Raji (cell line): ENCODE measurements around the gene SQSTM1.

Source experiments
- POLR2A ChIP-seq: IDR thresholded peaks from 2 replicates; pipeline ENCODE4 v1.6.1; 2011; ENCODE audit warnings: low read depth, low read length, control low read depth; ENCODE audit not compliant: insufficient read depth

Gene SQSTM1

GRCh38 chr5:179791881-179792611, 28.7 kb upstream of the SQSTM1 start:
- no peak for TF ChIP-seq POLR2A

- no peak for TF ChIP-seq POLR2A
These were observed 27.9 kb upstream of the SQSTM1 start for GRCh38 chr5:179792612-179793467.

GRCh38 chr5:179793468-179794139, 27.1 kb upstream of the SQSTM1 start, which contains the start of gene LTC4S:
TSS of gene LTC4S (plus strand) at chr5:179793986. CDS start at chr5:179794081, 95 bp downstream.
- TF ChIP-seq POLR2A, result no peak

- TF ChIP-seq POLR2A, result no peak
These were observed 26.5 kb upstream of the SQSTM1 start for GRCh38 chr5:179794171-179794570.

- no peak for TF ChIP-seq POLR2A
These were observed 26.1 kb upstream of the SQSTM1 start for GRCh38 chr5:179794575-179794974.

GRCh38 chr5:179795049-179795862, 25.4 kb upstream of the SQSTM1 start:
- TF ChIP-seq POLR2A, result no peak

- peak; percentile 42 for TF ChIP-seq POLR2A
These were observed 24.6 kb upstream of the SQSTM1 start for GRCh38 chr5:179795863-179796833.

GRCh38 chr5:179796877-179797608, 23.7 kb upstream of the SQSTM1 start:
- TF ChIP-seq POLR2A, result no peak

GRCh38 chr5:179797741-179798140, 23.0 kb upstream of the SQSTM1 start:
- no peak for TF ChIP-seq POLR2A

- no peak for TF ChIP-seq POLR2A
These were observed 22.4 kb upstream of the SQSTM1 start for GRCh38 chr5:179798144-179798770.

GRCh38 chr5:179798771-179799643, 21.7 kb upstream of the SQSTM1 start:
- no peak for TF ChIP-seq POLR2A

- no peak for TF ChIP-seq POLR2A
These were observed 21.1 kb upstream of the SQSTM1 start for GRCh38 chr5:179799644-179799973.
